CD4-positive, alpha-beta T cell treated with Interleukin-2 at 100 ng/mL for 4 hours (primary cell): ENCODE measurements around the gene MEGF11.
"Not testable (repeated sequence)": the region's sequence is repeated elsewhere in the genome, so short reads cannot be mapped to it uniquely, and the experiment has no call there.

Experiments
- DNase-seq: peaks from one replicate; pipeline ENCODE4 v3.0.0-alpha.2; 2020; ENCODE audit warnings: low spot score

The MEGF11 gene

DNA sequence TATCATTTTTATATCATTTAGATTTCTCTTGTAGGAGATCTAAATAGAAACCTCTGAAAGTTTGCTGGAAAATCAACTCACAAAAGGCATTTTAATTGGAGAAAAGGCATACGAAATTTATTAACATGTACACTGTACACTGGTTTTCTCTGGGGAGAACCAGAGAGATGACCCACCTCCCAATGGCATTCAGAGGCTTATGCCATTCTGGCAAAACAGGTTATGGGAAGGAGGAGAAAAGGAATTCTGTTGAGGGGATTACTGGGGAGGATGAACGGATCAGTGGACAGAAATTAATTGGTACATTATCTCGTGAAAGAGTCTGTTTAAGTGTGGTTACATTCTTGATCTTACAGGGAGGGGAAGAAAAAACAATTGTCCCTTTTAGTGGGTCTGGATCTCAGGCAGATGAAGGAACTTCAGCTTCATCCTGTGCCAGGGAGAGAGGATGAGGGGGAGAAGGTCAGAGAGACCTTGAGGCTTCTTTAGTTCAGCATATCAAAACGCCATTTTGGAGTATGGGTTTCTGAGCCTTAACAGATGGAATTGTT lies 367.8 kb downstream of the MEGF11 start:
- no peak for DNase-seq

DNA sequence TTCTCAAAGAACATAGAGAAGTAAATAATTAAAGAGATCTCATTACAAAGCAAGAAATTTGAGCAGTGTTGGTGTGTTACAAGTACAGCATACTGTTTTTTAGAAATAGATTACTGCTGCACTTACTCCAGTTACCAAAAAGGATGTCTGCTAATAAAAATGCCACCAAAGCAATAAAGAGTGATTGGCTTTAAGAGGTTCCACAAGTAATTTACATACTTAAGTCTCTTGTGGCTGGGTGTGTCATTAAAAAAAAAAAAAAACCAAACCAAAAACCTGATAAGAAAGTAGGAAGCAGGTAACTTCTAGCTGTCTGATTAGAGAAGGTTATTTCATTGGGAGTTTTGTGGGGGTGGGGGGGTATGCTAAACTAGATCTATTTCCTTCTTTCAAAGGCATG lies 369.0 kb downstream of the MEGF11 start:
- peak; percentile 18 for DNase-seq

DNA sequence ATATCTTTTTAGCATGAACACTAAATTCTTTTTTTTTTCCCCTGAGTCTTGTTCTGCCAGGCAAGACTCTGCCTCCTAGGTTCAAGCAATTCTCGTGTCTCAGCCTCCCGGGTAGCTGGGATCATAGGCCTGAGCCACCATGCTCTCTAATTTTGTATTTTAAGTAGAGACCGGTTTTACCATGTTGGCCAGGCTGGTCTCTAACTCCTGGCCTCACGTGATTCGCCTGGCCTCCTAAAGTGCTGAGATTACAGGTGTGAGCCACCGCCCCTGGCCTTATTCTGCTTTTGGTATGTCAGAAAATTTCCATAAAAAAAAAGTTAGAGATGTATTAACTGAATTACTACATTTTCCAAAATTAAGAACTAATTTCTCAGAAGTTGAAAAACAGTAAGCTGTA lies 370.0 kb downstream of the MEGF11 start:
- no peak for DNase-seq

DNA sequence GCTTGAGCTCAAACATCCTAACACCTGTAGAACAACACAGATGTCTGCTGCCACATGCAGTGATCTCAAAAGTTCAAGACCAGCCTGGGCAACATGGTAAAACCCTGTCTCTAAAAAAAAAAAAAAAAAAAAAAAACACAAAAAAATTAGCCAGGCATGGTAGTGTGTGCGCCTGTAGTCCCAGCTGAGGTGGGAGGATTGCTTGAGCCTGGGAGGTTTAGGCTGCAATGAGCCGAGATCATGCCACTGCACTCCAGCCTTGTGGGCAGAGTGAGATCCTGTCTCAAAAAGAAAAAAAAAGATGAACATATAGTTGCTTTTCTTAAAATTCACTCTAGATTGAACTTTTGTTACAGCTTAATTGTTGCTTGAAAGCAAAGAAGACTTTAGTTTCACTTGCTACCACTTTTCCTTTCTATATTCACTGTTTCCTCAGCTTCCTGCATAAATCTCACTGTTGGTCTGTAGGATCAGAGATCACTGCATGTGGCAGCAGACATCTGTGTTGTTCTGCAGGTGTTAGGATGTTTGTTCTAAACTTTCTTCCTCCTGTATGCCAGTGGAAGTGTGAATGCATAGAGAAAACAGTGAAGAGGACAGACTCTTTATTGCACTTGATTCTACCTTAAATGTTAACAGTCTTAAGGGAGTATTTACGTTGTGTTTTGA lies 371.6 kb downstream of the MEGF11 start:
- no peak for DNase-seq

DNA sequence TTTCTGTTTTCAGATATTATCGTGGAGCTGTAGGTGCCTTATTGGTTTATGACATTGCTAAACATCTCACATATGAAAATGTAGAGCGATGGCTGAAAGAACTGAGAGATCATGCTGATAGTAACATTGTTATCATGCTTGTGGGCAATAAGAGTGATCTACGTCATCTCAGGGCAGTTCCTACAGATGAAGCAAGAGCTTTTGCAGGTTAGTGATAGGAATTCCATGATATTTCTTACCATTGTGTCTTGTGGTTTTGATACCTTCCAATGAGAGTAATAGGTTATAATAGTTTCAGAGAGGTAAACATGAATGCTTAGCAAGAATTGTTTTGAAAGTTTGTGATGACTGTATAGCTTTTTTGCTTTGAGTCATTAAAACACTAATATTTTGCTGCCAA lies 375.8 kb downstream of the MEGF11 start:
- no peak for DNase-seq

DNA sequence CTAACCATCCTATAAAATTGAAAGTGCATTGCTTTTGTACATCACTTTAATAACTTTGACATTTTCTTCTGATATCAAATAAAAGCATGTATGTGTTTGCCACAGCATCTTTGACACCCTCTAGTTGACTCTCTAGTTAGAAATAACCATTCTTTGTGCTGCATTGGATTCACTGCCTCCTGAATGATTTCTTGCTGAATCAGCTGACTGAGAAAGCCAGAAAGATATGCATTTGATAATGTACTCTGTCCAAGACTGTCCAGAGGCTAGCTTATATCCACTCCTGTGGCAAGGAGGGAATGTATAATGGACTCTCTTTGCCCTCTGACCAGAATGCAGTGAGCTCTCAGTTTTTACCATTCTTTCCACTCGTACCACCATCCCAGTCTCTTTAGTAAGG lies 378.1 kb downstream of the MEGF11 start:
- DNase-seq, result no peak

DNA sequence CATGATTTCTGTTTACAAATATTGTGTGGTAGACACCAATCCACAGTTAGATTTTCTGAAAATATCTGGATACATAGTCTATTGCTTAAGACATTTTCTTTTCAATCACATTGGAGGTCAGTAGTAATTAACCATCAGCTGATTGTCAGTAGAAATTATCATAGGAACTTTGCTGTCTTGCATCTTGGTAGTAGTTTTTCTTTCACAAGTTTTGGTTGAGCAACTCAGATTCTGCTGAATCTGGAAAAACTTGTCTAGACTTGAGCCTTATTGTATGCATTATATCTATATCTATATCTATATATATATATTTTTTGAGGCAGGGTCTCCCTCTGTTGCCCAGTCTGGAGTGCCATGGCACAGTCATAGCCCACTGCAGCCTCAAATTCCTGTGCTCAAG lies 380.3 kb downstream of the MEGF11 start:
- DNase-seq, result no peak

DNA sequence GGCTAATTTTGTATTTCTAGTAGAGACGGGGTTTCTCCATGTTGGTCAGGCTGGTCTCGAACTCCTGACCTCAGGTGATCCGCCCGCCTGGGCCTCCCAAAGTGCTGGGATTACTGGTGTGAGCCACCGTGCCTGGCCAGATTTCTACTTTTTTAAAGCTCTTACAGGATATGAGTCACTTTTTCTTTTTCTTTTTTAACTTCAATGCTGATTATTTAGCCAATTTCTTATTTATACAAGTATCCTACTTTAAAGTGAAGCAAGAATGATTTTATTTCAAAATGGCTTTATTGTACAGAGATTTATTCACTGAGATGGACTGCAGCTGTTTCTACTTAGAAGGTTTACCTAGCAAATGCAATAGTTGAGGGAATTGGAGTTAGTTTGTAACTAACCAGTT lies 381.0 kb downstream of the MEGF11 start:
- DNase-seq, result not testable (repeated sequence)

DNA sequence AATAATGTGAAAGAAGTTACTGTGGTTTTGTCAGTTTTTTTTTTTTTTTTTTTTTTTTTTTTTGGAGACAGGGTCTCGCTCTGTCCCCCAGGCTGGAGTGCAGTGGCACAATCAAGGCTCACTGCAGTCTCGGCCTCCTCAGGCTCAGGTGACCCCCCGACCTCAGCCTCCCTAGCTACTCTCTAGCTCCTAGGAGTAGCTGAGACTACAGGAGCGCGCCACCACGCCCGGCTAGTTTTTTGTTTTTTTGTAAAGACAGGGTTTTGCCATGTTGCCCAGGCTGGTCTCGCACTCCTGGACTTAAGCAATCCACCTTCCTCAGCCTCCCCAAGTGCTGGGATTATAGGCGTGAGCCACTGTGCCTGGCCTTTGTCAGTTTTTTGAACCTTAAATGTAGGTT lies 381.7 kb downstream of the MEGF11 start:
- DNase-seq, result not testable (repeated sequence)

DNA sequence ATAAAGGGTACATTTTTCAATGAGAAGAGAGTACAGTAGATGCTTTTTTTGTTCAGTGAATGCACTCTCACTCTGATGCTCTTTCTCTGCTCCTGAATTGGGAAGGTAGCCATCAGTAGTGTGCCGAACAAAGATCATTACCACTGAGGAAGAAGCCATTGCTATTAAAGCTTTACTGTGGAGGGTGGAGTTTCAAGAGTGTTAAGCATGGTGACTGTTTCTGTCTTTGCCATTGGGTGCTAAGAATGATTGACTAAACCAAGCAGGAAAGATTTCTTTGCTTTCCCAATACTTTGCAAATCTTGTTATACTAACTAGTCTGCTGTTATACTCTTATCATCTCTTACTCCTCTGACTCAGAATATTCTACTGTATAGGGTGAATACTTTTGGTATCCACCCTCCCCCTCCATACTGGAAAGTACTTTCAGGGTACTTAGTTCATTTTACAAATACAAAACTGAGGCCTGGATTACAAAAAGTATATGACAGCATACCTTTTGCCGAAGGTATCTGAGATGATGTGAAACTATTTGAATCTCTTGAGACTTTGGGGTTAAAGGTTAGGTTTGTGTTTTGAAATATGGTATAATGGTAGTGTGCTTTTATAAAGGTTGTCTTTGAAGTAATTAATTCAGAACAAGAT lies 382.5 kb downstream of the MEGF11 start:
- peak; percentile 19 for DNase-seq

DNA sequence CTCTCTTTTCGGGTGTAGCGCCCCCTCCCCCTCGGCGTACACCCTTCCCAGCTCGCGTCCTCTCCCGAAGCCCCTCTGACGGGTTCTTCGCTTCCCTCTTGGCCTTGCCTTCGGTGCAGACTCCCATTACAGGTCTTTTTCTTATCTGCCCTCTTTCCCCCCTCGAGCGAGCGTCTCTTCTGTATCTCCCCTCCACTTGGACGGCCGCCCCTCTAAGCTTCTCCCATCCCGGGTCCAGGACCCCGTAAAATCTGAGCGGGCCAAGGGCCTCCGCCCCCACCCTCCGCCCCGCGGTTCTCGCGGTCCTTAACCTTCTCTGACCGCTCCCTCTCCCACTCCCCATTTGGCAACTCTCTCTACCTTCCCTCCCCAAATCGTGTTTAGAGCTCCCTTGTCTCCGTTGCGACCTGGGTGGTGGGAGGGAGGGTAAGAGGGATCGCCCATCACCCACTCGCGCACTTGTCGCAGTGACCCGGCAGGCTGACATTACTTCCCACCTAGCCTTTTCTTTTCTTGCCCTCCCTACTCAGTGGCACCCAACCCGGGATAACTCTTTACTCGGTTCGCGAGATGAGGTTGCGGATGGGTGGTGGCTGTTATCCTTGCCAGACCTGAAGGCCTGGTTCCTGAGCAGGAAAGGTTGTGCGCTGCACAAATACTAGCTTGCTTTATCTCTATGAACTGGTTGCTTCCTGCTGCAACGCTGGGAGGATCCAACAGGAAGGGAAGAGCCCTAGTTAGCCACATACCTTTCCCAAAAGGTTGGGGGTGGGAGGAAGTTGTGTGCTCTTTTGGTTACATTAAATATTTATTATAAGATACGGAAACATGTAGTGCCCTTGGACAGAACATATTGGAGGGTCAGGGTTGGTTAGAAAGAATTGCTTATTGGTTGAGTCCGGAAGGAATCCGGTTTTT lies 383.3 kb downstream of the MEGF11 start:
- DNase-seq, result peak; percentile 18

DNA sequence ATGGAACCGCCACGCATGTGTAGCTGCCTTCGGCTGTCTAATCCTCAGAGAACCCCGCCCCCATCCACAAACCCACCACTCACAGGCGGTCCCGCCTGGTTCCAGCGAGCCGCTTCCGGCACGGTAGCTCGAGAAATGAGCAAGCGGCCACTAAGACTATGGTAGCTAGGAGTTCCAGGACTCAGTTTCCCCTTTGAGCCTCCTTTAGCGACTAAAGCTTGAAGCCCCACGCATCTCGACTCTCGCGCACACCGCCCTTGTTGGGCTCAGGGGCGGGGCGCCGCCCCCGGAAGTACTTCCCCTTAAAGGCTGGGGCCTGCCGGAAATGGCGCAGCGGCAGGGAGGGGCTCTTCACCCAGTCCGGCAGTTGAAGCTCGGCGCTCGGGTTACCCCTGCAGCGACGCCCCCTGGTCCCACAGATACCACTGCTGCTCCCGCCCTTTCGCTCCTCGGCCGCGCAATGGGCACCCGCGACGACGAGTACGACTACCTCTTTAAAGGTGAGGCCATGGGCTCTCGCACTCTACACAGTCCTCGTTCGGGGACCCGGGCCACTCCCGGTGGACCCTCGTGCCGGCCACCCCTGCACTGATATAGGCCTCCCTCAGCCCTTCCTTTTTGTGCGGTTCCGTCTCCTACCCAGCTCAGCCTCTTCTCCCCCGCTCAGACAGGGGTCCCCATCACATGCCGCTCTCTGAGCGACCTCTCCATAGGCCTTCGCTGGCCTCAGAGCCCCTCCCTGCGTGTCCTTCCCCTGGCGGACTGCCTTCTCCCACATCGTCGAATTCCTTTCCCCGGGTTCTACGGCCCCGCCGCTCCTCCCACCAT lies 384.2 kb downstream of the MEGF11 start, which contains the start of gene RAB11A:
Gene RAB11A (plus strand): TSS at position 366 of the 828 bp plus-strand sequence. CDS start 95 bp downstream, at position 461.
- peak; percentile 95 for DNase-seq

DNA sequence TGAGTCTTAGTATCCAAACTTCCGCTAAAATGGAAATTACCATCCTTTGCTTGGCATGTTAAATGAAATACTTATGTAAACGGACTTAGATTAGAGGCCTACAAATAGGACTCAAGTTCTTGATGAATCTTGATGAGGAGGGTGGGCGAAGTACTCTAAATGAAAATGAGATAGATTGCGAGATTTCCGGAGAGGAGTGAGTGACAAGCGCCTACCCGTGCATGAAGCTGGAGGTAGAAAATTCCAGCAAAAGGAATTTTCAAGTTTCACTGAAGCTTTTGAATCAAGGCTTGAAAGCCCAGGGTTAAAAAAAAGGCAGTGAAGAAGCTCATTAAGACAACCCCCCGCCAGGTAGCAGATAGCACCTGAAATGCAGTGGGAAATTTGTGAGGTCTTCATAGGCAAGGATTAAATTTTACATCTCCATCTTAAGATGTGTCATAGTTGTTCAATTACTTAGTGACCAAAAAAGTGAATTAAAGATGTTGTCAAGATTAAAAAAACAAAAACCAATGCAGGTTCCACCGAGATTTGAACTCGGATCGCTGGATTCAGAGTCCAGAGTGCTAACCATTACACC lies 384.9 kb downstream of the MEGF11 start:
- DNase-seq, result no peak

DNA sequence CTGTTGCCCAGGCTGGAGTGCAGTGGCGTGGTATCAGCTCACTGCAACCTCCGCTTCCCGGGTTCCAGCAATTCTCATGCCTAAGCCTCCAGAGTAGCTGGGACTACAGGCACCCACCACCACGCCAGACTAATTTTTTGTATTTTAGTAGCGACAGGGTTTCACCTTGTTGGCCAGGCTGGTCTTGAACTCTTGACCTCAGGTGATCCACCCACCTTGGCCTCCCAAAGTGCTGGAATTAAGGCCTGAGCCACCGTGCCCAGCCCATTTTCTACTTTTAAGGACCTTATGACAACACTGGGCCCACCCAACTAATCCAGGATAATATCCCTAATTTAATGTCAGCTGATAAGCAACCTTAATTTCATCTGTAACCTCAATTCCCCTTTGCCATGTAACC lies 385.6 kb downstream of the MEGF11 start:
- DNase-seq, result not testable (repeated sequence)

DNA sequence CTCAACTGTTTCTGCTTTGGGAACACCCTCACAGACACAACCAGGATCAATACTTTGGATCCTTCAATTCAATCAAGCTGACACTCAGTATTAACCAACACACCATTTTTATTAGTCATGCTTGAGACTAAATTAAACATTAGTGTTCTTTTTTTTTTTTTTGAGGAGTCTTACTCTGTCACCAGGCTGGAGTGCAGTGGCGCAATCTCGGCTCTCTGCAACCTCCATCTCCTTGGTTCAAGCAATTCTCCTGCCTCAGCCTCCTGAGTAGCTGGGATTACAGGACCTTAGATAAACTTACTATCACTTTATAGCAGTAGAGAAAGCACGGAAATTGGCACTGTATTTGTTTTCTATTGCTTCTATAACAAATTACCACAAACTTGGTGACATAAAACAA lies 386.3 kb downstream of the MEGF11 start:
- DNase-seq, result no peak

DNA sequence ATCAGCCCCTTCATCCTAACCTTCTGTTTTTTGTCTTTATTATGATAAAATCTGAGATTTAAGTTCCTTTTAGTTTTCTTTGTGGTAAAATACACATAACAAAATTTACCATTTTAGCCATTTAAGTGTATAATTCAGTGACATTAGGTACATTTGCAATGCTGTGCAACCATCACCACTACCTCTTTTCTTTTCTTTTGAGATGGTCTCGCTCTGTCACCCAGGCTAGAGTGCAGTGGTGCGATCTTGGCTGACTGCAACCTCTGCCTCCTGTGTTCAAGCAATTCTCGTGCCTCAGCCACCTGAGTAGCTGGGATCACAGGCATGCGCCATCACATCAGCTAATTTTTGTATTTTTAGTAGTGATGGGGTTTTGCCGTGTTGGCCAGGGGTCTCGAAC lies 390.4 kb downstream of the MEGF11 start:
- DNase-seq, result no peak

DNA sequence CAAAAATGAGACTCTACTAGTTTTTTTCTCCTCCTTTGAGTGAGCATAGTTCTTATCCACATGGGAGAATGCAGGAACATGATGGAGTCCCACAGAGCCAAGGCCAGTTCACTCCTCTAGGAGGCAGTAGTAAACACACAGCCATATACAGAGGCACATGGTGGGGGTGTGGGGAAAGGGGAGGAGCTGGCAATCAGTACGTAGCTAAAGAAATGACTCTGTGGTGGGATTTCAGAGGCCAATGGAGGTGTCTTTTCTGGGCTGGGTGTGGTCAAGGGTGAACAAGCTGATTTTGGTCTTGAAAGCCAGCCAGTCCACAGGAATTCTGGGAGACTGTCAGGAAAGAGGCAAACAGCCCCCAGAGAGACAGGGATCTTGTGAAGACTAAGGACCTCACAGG lies 390.9 kb downstream of the MEGF11 start:
- peak; percentile 64 for DNase-seq

DNA sequence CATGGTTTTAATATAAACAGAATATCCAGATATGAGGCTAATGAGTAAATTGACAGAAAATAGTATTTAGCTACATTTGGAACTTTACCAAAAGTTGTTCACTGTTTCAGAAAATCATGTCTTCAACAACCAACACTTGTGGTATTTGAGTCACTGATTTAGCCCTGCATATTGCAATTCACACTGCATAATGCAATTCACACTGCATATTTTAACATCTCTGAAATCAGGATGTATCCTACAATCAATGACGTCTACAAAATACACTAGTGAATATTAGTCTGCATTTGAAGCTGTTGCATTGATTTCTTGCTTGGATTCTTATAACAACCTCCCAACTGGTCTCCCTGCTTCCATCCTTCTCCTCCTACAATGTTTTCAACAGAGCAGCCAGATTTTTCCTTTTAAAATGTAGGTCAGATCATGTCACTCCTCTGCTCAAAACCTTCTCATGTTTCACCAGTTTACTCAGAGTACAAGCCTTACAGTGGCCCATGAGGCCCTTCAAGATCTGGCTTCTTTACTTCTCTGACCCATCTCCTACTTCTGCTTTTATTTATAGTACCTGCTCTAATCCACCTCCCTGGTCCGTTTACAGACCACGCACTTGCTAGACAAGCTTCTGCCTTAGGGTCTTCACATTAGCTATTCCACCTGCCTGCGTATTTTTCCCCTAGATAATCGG lies 395.7 kb downstream of the MEGF11 start:
- DNase-seq, result no peak

DNA sequence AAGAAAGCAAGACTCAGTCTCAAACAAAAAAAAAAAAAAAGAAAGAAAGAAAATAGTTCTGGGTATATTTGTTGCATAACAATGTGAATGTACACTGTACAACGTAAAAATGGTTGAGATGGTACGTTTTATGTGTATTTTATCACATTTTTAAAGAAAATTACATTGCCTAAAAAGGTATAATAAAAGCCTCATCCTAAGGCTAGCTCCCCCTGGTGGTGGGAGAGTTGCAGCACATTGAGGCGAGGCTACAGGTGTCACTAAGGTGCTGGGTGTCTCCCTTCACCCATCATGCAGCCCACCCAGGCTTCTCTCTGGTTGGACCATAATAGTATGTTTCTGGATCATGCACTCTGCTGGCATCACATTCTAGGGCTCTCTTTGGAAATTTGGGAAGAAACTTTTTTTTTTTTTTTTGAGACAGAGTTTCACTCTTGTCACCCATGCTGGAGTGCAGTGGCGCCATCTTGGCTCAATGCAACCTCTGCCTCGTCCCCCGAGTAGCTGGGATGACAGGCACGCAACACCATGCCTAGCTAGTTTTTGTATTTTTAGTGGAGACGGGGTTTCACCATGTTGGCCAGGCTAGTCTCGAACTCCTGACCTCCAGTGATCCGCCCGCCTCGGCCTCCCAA lies 396.6 kb downstream of the MEGF11 start:
- DNase-seq, result peak; percentile 88

DNA sequence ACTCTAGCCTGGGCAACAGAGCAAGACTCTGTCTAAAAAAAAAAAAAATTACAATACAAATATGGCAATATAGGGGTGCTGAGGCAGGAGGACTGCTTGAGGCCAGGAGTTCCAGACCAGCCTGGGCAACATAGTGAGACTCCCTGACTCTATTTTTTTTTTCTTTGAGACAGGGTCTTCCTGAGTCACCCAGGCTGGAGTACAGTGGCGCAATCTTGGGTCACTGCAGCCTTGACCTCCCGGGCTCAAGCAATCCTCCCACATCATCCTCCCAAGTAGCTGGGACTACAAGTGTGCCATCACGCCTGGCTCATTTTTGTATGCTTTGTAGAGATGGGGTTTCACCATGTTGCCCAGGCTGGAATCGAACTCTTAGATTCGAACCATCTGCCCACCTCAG lies 401.6 kb downstream of the MEGF11 start:
- DNase-seq, result no peak
